Stimulated activated naive B cell treated with anti-CD40 and anti-IgM and Interleukin-4, amounts not matched to agents 10 μg/mL and 1 μg/mL and 100 μg/mL, for 72 hours (primary cell): ENCODE data around the gene RUNX2.

Experiments
- ATAC-seq, 2 donors: fragments of 150-1000 bp; cut with Tn5 transposase; replicated peaks; 2 replicates each; pipeline ENCODE4 v1.10.0; 2021; ENCODE audit warnings: moderate library complexity in 1 of 2
- DNase-seq: peaks from one replicate; pipeline ENCODE4 v3.0.0; 2021
- H3K27ac Mint-ChIP-seq: one replicate; pipeline ENCODE4 v1.8.0; 2022; ENCODE audit warnings: mild to moderate bottlenecking, mixed read lengths
- H3K27me3 Mint-ChIP-seq, 2 donors: one replicate each; pipeline ENCODE4 v1.8.0; 2022; ENCODE audit warnings: mixed read lengths in 2 of 2
- H3K36me3 Mint-ChIP-seq, 2 donors: one replicate each; pipeline ENCODE4 v1.8.0; 2022; ENCODE audit warnings: mixed read lengths in 2 of 2, mild to moderate bottlenecking in 1 of 2
- H3K4me1 Mint-ChIP-seq, 2 donors: one replicate each; pipeline ENCODE4 v1.8.0; 2022; ENCODE audit warnings: mixed read lengths in 2 of 2, mild to moderate bottlenecking in 1 of 2
- H3K4me3 Mint-ChIP-seq, 2 donors: one replicate each; pipeline ENCODE4 v1.8.0; 2022; ENCODE audit warnings: mild to moderate bottlenecking in 2 of 2, mixed read lengths in 2 of 2, moderate library complexity in 1 of 2
- H3K9me3 Mint-ChIP-seq, 2 donors: one replicate each; pipeline ENCODE4 v1.8.0; 2022; ENCODE audit warnings: mixed read lengths in 2 of 2, mild to moderate bottlenecking in 1 of 2

The RUNX2 gene

GRCh38 chr6:45587229-45588060 is 259.3 kb downstream of the RUNX2 start:
- Mint-ChIP-seq H3K9me3 (peaks cover 0 to 3% of the 10 kb centered on the region in 2 donors), H3K27ac (peak overlapping the region; percentile 1), H3K4me1 (peaks cover 22% of the 10 kb centered on the region in 2 donors), H3K27me3 (peaks cover 0 to 13% of the 10 kb centered on the region in 2 donors), H3K4me3 (no peak overlapping the region), H3K36me3 (peaks cover 0 to 3% of the 10 kb centered on the region in 2 donors)
- no peak for DNase-seq
- ATAC-seq: no peak

GRCh38 chr6:45589367-45589766 is 261.2 kb downstream of the RUNX2 start:
- H3K4me3 Mint-ChIP-seq: no peak overlapping the region
- no peaks in the 10 kb centered on the region for H3K9me3 Mint-ChIP-seq
- H3K4me1 Mint-ChIP-seq: peaks cover 22% of the 10 kb centered on the region in 2 donors
- no peak for ATAC-seq
- no peak overlapping the region for H3K27ac Mint-ChIP-seq
- H3K27me3 Mint-ChIP-seq: peaks cover 0 to 13% of the 10 kb centered on the region in 2 donors
- H3K36me3 Mint-ChIP-seq: no peaks in the 10 kb centered on the region
- no peak for DNase-seq

GRCh38 chr6:45590226-45590625 is 262.1 kb downstream of the RUNX2 start:
- Mint-ChIP-seq H3K9me3 (no peaks in the 10 kb centered on the region), H3K4me1 (peaks cover 22% of the 10 kb centered on the region in 2 donors), H3K4me3 (no peak overlapping the region), H3K27ac (no peak overlapping the region), H3K36me3 (no peaks in the 10 kb centered on the region), H3K27me3 (peaks cover 0 to 13% of the 10 kb centered on the region in 2 donors)
- DNase-seq (no peak), ATAC-seq (peak in 1 of 2 donors; percentile 39)

GRCh38 chr6:45590696-45591184 is 262.6 kb downstream of the RUNX2 start:
- Mint-ChIP-seq H3K4me1 (peaks cover 22% of the 10 kb centered on the region in 2 donors), H3K4me3 (no peak overlapping the region), H3K27ac (no peak overlapping the region), H3K36me3 (no peaks in the 10 kb centered on the region), H3K9me3 (no peaks in the 10 kb centered on the region), H3K27me3 (peaks cover 0 to 13% of the 10 kb centered on the region in 2 donors)
- DNase-seq (no peak), ATAC-seq (no peak)

GRCh38 chr6:45591306-45591705 is 263.2 kb downstream of the RUNX2 start:
- Mint-ChIP-seq H3K4me1 (peaks cover 17% of the 10 kb centered on the region in 2 donors), H3K4me3 (no peak overlapping the region), H3K9me3 (no peaks in the 10 kb centered on the region), H3K27me3 (peaks cover 0 to 13% of the 10 kb centered on the region in 2 donors), H3K27ac (no peak overlapping the region), H3K36me3 (no peaks in the 10 kb centered on the region)
- ATAC-seq (no peak), DNase-seq (no peak)

GRCh38 chr6:45591890-45592289 is 263.8 kb downstream of the RUNX2 start:
- Mint-ChIP-seq H3K27me3 (peaks cover 0 to 11% of the 10 kb centered on the region in 2 donors), H3K27ac (no peak overlapping the region), H3K4me3 (no peak overlapping the region), H3K36me3 (no peaks in the 10 kb centered on the region), H3K9me3 (no peaks in the 10 kb centered on the region), H3K4me1 (peaks cover 11 to 13% of the 10 kb centered on the region in 2 donors)
- ATAC-seq (no peak), DNase-seq (no peak)

- H3K27me3 Mint-ChIP-seq: peaks cover 0 to 3% of the 10 kb centered on the region in 2 donors
- no peak overlapping the region for H3K4me3 Mint-ChIP-seq
- H3K36me3 Mint-ChIP-seq: no peaks in the 10 kb centered on the region
- ATAC-seq (no peak), DNase-seq (no peak)
- no peaks in the 10 kb centered on the region for H3K9me3 Mint-ChIP-seq
- H3K4me1 Mint-ChIP-seq: peaks cover under 1 to 3% of the 10 kb centered on the region in 2 donors
- no peak overlapping the region for H3K27ac Mint-ChIP-seq
These were observed 264.9 kb downstream of the RUNX2 start for GRCh38 chr6:45592991-45593390.

- H3K36me3 Mint-ChIP-seq: peaks cover under 1% of the 10 kb centered on the region in 2 donors
- H3K4me3 Mint-ChIP-seq: no peak overlapping the region
- peaks cover 2 to 4% of the 10 kb centered on the region in 2 donors for H3K9me3 Mint-ChIP-seq
- H3K27me3 Mint-ChIP-seq: peaks cover 0 to 3% of the 10 kb centered on the region in 2 donors
- H3K27ac Mint-ChIP-seq: no peak overlapping the region
- no peak for ATAC-seq
- H3K4me1 Mint-ChIP-seq: peaks cover 0 to 3% of the 10 kb centered on the region in 2 donors
- no peak for DNase-seq
These were observed 267.1 kb downstream of the RUNX2 start for GRCh38 chr6:45595010-45595851.

- Mint-ChIP-seq H3K27me3 (no peaks in the 10 kb centered on the region), H3K27ac (no peak overlapping the region), H3K9me3 (peaks cover 4 to 15% of the 10 kb centered on the region in 2 donors), H3K36me3 (peaks cover 2 to 4% of the 10 kb centered on the region in 2 donors), H3K4me1 (no peaks in the 10 kb centered on the region), H3K4me3 (no peak overlapping the region)
- ATAC-seq: no peak
- no peak for DNase-seq
These were observed 269.3 kb downstream of the RUNX2 start for GRCh38 chr6:45597424-45597823.

- DNase-seq (no peak), ATAC-seq (no peak)
- H3K27ac Mint-ChIP-seq: no peak overlapping the region
- H3K4me1 Mint-ChIP-seq: no peaks in the 10 kb centered on the region
- no peaks in the 10 kb centered on the region for H3K27me3 Mint-ChIP-seq
- H3K4me3 Mint-ChIP-seq: no peak overlapping the region
- H3K9me3 Mint-ChIP-seq: peaks cover 4 to 20% of the 10 kb centered on the region in 2 donors
- peaks cover 2 to 5% of the 10 kb centered on the region in 2 donors for H3K36me3 Mint-ChIP-seq
These were observed 270.9 kb downstream of the RUNX2 start for GRCh38 chr6:45599053-45599452.

- Mint-ChIP-seq H3K4me1 (peaks cover 2 to 3% of the 10 kb centered on the region in 2 donors), H3K36me3 (peaks cover 0 to 4% of the 10 kb centered on the region in 2 donors), H3K9me3 (peaks cover 0 to 15% of the 10 kb centered on the region in 2 donors), H3K27me3 (peaks cover 0 to 4% of the 10 kb centered on the region in 2 donors), H3K27ac (no peak overlapping the region), H3K4me3 (no peak overlapping the region)
- no peak for ATAC-seq
- DNase-seq: no peak
These were observed 277.8 kb downstream of the RUNX2 start for GRCh38 chr6:45605971-45606370.

GRCh38 chr6:45606831-45607400 is 278.8 kb downstream of the RUNX2 start:
- Mint-ChIP-seq H3K9me3 (peaks cover 0 to 11% of the 10 kb centered on the region in 2 donors), H3K4me1 (peaks cover 6 to 8% of the 10 kb centered on the region in 2 donors), H3K27me3 (peaks cover 0 to 4% of the 10 kb centered on the region in 2 donors), H3K27ac (no peak overlapping the region), H3K4me3 (no peak overlapping the region), H3K36me3 (peaks cover 0 to 4% of the 10 kb centered on the region in 2 donors)
- ATAC-seq (no peak), DNase-seq (no peak)

GRCh38 chr6:45607798-45608197 is 279.7 kb downstream of the RUNX2 start:
- DNase-seq (no peak), ATAC-seq (no peak)
- Mint-ChIP-seq H3K27me3 (peaks cover 0 to 4% of the 10 kb centered on the region in 2 donors), H3K4me1 (peaks cover 6 to 8% of the 10 kb centered on the region in 2 donors), H3K36me3 (peaks cover 0 to 4% of the 10 kb centered on the region in 2 donors), H3K9me3 (peaks cover 0 to 9% of the 10 kb centered on the region in 2 donors), H3K27ac (no peak overlapping the region), H3K4me3 (no peak overlapping the region)
